Measurements from ENCODE around the gene BEST1. TPM values are rescaled to one million over a fixed set of nuclear protein-coding genes. Genes with fewer than 3 reads are reported as not detected.

The BEST1 gene
- total and polyA plus RNA-seq, 2 of the 13 experiments (the other 11 are each of a cell fraction or from before 2014, with no cell fraction given): 0.09 to 0.65 TPM

GRCh38 chr11:61967924-61968757 is 18.0 kb downstream of the BEST1 start (continued):
- TF ChIP-seq CREB3 (CRISPR knock-in tag; IDR thresholded peaks at IDR 0.05) (no peak), USF2 (IDR thresholded peaks at IDR 0.05; ENCODE audit: low read depth, low read length) (no peak), USF2 (CRISPR knock-in tag; IDR thresholded peaks at IDR 0.05; ENCODE audit: borderline replicate concordance) (no peak), AFF4 (CRISPR knock-in tag; IDR thresholded peaks at IDR 0.05) (no peak; the same call in 1 of the 2 replicates), GATAD1 (CRISPR knock-in tag; IDR thresholded peaks at IDR 0.05) (no peak), PITX1 (CRISPR knock-in tag; IDR thresholded peaks at IDR 0.05) (no peak; the same call in 1 of the 2 replicates), MXD4 (CRISPR knock-in tag; IDR thresholded peaks at IDR 0.05) (no peak), STAG1 (CRISPR knock-in tag; IDR thresholded peaks at IDR 0.05) (no peak), TEF (CRISPR knock-in tag; IDR thresholded peaks at IDR 0.05) (no peak), KLF12 (CRISPR knock-in tag; IDR thresholded peaks at IDR 0.05; ENCODE audit: borderline replicate concordance) (no peak), ZMYM3 (CRISPR knock-in tag; IDR thresholded peaks at IDR 0.05) (no peak), PAWR (CRISPR knock-in tag; IDR thresholded peaks at IDR 0.05; ENCODE audit: borderline replicate concordance) (no peak), ZNF646 (CRISPR knock-in tag; IDR thresholded peaks at IDR 0.05) (no peak), ZNF160 (CRISPR knock-in tag; IDR thresholded peaks at IDR 0.05) (no peak)
